Endothelial cell of umbilical vein (primary cell): ENCODE data around the gene C21orf58. TPM values are rescaled to one million over a fixed set of nuclear protein-coding genes. Genes with fewer than 3 reads are reported as not detected.

Experiments
- BruUV-seq: library from RNA; stranded (reverse); fragments of 400-500 nt; replicated peaks from 2 replicates; lab custom pipeline; 2021; lab: Mats Ljungman, UMichigan
- CTCF ChIA-PET: fragments of 300-600, 350-600 bp; sonication (Branson Sonifier 250); formaldehyde crosslinking; loops from one replicate; lab custom pipeline; 2021; ENCODE audit warnings: antibody characterized with exemption, inconsistent platforms; lab: Charles Lee
- POLR2A ChIA-PET: fragments of 300-600, 350-600 bp; sonication (Branson Sonifier 250); formaldehyde crosslinking; loops from one replicate; lab custom pipeline; 2021; ENCODE audit warnings: antibody characterized with exemption, inconsistent platforms; lab: Charles Lee
- DNase-seq: peaks from one replicate; pipeline ENCODE4 v3.0.0-alpha.2; 2011; ENCODE audit warnings: low read depth, low spot score
- FAIRE-seq: peaks from 2 replicates; lab custom pipeline; 2011; peaks lifted over from hg19 to GRCh38; lab: Jason Lieb, UNC
- H2AFZ ChIP-seq: 2 replicates; pipeline ENCODE4 v1.6.0; 2012; ENCODE audit warnings: low read depth, low read length, control low read depth, inconsistent platforms
- H3K27ac ChIP-seq: 2 replicates; pipeline ENCODE4 v1.5.1; 2011; ENCODE audit warnings: low read depth, mild to moderate bottlenecking, control low read depth, low read length, moderate library complexity; ENCODE audit not compliant: insufficient read depth
- H3K27me3 ChIP-seq, 2 experiments: 2 replicates each; pipeline versions ENCODE4 v1.6.0 to v1.6.1; 2011; ENCODE audit warnings: low read length in 2 of 2, mixed read lengths in 1 of 2; ENCODE audit not compliant: control insufficient read depth in 2 of 2, insufficient read depth in 2 of 2
- H3K36me3 ChIP-seq, 2 experiments: 2 replicates in 1 of 2; 3 replicates in 1 of 2; pipeline ENCODE4 v1.5.1; 2011; ENCODE audit warnings: low read length in 2 of 2, mild to moderate bottlenecking in 1 of 2, moderate library complexity in 1 of 2; ENCODE audit not compliant: control insufficient read depth in 2 of 2, insufficient read depth in 2 of 2; ENCODE audit errors: extremely low read depth in 1 of 2
- H3K4me1 ChIP-seq: 3 replicates; pipeline ENCODE4 v1.5.1; 2011; ENCODE audit warnings: mild to moderate bottlenecking, low read length; ENCODE audit not compliant: control insufficient read depth, insufficient read depth; ENCODE audit errors: extremely low read depth
- H3K4me2 ChIP-seq: 2 replicates; pipeline ENCODE4 v1.6.1; 2011; ENCODE audit warnings: low read length, control low read depth, mixed read lengths; ENCODE audit not compliant: insufficient read depth
- H3K4me3 ChIP-seq, 3 experiments: fragments of 200-600 bp in 1 of 3; sonication (generic), shearing (Covaris generic) in 1 of 3; replicated peaks in 1 of 3; 2 replicates each; pipeline ENCODE4 v1.5.1; 2011 to 2016; ENCODE audit warnings: control low read depth in 3 of 3, low read length in 3 of 3, mild to moderate bottlenecking in 2 of 3, inconsistent platforms in 1 of 3, low read depth in 1 of 3, moderate library complexity in 1 of 3; ENCODE audit not compliant: insufficient read depth in 1 of 3
- H3K79me2 ChIP-seq: 2 replicates; pipeline ENCODE4 v1.6.0; 2012; ENCODE audit warnings: low read length, inconsistent platforms; ENCODE audit not compliant: control insufficient read depth, insufficient read depth
- H3K9ac ChIP-seq: replicated peaks from 2 replicates; pipeline ENCODE3; 2011; ENCODE audit warnings: low read length, control low read depth; ENCODE audit not compliant: insufficient read depth; ENCODE audit errors: extremely low read depth
- H3K9me1 ChIP-seq: replicated peaks from 3 replicates; pipeline ENCODE4 v1.6.0; 2011; ENCODE audit warnings: mild to moderate bottlenecking, low read length; ENCODE audit not compliant: control insufficient read depth, insufficient read depth; ENCODE audit errors: extremely low read depth
- H3K9me3 ChIP-seq: replicated peaks from 2 replicates; pipeline ENCODE4 v1.5.1; 2012; ENCODE audit warnings: low read length, inconsistent platforms; ENCODE audit not compliant: control insufficient read depth, insufficient read depth
- H4K20me1 ChIP-seq: replicated peaks from 2 replicates; pipeline ENCODE3; 2011; ENCODE audit warnings: mild to moderate bottlenecking, low read length; ENCODE audit not compliant: control insufficient read depth, insufficient read depth; ENCODE audit errors: extremely low read depth
- CTCF ChIP-seq, 2 donors: IDR thresholded peaks; 1 replicate in 1 of 2; 2 replicates in 1 of 2; pipeline ENCODE4 v1.5.1; 2011; ENCODE audit warnings: low read length in 2 of 2, mild to moderate bottlenecking in 2 of 2, moderate library complexity in 2 of 2, control low read depth in 1 of 2, inconsistent platforms in 1 of 2, low read depth in 1 of 2; ENCODE audit not compliant: insufficient read depth in 1 of 2; ENCODE audit errors: extremely low read depth in 1 of 2
- EZH2 ChIP-seq: IDR thresholded peaks from 2 replicates; pipeline ENCODE4 v1.6.1; 2012; ENCODE audit warnings: borderline replicate concordance, low read depth, mild to moderate bottlenecking, moderate library complexity, low read length, inconsistent platforms; ENCODE audit not compliant: severe bottlenecking
- FOS ChIP-seq: IDR thresholded peaks from 2 replicates; pipeline ENCODE4 v1.6.1; 2011; ENCODE audit warnings: mild to moderate bottlenecking, low read length, moderate library complexity, borderline replicate concordance; ENCODE audit not compliant: insufficient read depth
- GATA2 ChIP-seq: IDR thresholded peaks from 2 replicates; pipeline ENCODE4 v1.7.0; 2011; ENCODE audit warnings: low read depth, mild to moderate bottlenecking, moderate library complexity, mixed read lengths, low read length; ENCODE audit not compliant: insufficient read length, insufficient read depth
- JUN ChIP-seq: IDR thresholded peaks from 2 replicates; pipeline ENCODE4 v1.6.1; 2011; ENCODE audit warnings: borderline replicate concordance, low read depth; ENCODE audit not compliant: insufficient read length, insufficient read depth
- MAX ChIP-seq: IDR thresholded peaks from 2 replicates; pipeline ENCODE4 v1.6.1; 2011; ENCODE audit not compliant: insufficient read depth, insufficient read length
- MYC ChIP-seq: IDR thresholded peaks from one replicate; pipeline ENCODE4 v1.6.1; 2011; ENCODE audit warnings: mild to moderate bottlenecking, low read depth, low read length
- POLR2A ChIP-seq: IDR thresholded peaks from 2 replicates; pipeline ENCODE4 v1.6.1; 2012; ENCODE audit warnings: low read depth, mild to moderate bottlenecking, control low read depth, low read length
- POLR2AphosphoS5 ChIP-seq: IDR thresholded peaks from 2 replicates; pipeline ENCODE4 v1.6.1; 2012; ENCODE audit warnings: low read depth, mild to moderate bottlenecking, control low read depth, low read length, moderate library complexity; ENCODE audit not compliant: insufficient read depth
- dilution Hi-C: fragments of 300-500 bp; cut with MboI; formaldehyde crosslinking; loops from one replicate; pipeline ENCODE4 v1.15.0; 2019; ENCODE audit warnings: low sequenced_read_pairs; ENCODE audit not compliant: extremely low pct_ligation_motif_present
- intact Hi-C: fragments of 100-400 bp; cut with micrococcal nuclease; formaldehyde crosslinking; loops from one replicate; pipeline ENCODE4 v1.10.0; 2022
- polyA plus RNA-seq, 4 experiments: library from polyadenylated mRNA; depleted of rRNA in 3 of 4; stranded (reverse) in 3 of 4; unstranded in 1 of 4; fragments of >200 nt; gene quantifications; 2 replicates each; pipeline versions ENCODE4 v1.2.1 to v1.2.3, GENCODE V29; 2011 to 2012; ENCODE audit warnings: missing spikeins in 1 of 4
- total RNA-seq: library from RNA; stranded (reverse); gene quantifications from 2 replicates; pipeline ENCODE4 v1.2.3, GENCODE V29; 2021

C21orf58 gene
- total and polyA plus RNA-seq, 2 donors (not counting 3 experiments of a cell fraction or from before 2014, with no cell fraction given) = 6.0 to 24.3 TPM

DNA sequence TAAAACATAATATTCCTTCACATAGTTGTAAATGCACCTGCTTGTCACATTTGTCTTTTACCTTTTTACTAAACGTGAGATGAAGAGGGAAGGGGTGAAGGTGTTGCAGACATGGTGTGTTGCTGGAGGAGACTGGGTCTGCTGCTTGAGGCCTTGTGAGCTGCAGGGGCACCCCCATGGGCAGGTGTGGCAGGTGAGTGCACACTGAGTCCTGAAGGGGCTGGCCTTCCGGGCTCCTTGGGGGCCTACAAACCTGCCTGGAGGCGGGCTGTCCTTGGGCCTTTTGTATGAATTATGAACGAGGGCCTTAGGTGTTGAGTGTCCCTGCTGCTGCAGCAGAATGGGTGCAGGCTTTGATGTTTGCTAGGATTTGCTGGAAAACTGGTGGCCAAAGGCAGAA, 4.0 kb upstream of the C21orf58 start:
- FAIRE-seq (no peak), DNase-seq (no peak)
- no peaks in the 10 kb centered on the region for H3K9me3 ChIP-seq
- dilution Hi-C loops (no loop called here), intact Hi-C loops (no loop called here)
- no peaks in the 10 kb centered on the region for H4K20me1 ChIP-seq
- peaks cover 6 to 13% of the 10 kb centered on the region in 2 experiments for H3K36me3 ChIP-seq
- BruUV-seq = no TSS peak
- POLR2A ChIA-PET = no interaction called here
- no peaks in the 10 kb centered on the region for H3K27me3 ChIP-seq
- H3K9ac ChIP-seq = no peak overlapping the region
- no peak overlapping the region for H3K27ac ChIP-seq
- H2AFZ ChIP-seq = no peak overlapping the region
- peaks cover 10% of the 10 kb centered on the region for H3K4me1 ChIP-seq
- no peak for TF ChIP-seq GATA2
- TF ChIP-seq POLR2AphosphoS5 = no peak
- no peak for TF ChIP-seq CTCF (IDR thresholded peaks at IDR 0.05; ENCODE audit: extremely low read depth in 1 of 2, insufficient read depth in 1 of 2, low read depth in 1 of 2, low read length in 2 of 2)
- TF ChIP-seq MYC = no peak
- TF ChIP-seq MAX = no peak
- TF ChIP-seq POLR2A = no peak
- TF ChIP-seq FOS = no peak
- TF ChIP-seq EZH2 = no peak
- no peak for TF ChIP-seq JUN
- H3K4me3 ChIP-seq = no peak overlapping the region
- H3K79me2 ChIP-seq = peaks cover 45% of the 10 kb centered on the region
- CTCF ChIA-PET = no interaction called here
- no peak overlapping the region for H3K4me2 ChIP-seq
- H3K9me1 ChIP-seq = no peaks in the 10 kb centered on the region
